HG03354 (cell line): ENCODE measurements around the gene BRF1.
"Not testable (repeated sequence)": the region's sequence is repeated elsewhere in the genome, so short reads cannot be mapped to it uniquely, and the experiment has no call there.

Experiments used
- ATAC-seq: cut with Tn5 transposase; IDR thresholded peaks from one replicate; pipeline ENCODE4 v1.9.1; 2021; ENCODE audit warnings: mild to moderate bottlenecking; ENCODE audit not compliant: unreplicated experiment, poor library complexity, severe bottlenecking

The BRF1 gene

DNA sequence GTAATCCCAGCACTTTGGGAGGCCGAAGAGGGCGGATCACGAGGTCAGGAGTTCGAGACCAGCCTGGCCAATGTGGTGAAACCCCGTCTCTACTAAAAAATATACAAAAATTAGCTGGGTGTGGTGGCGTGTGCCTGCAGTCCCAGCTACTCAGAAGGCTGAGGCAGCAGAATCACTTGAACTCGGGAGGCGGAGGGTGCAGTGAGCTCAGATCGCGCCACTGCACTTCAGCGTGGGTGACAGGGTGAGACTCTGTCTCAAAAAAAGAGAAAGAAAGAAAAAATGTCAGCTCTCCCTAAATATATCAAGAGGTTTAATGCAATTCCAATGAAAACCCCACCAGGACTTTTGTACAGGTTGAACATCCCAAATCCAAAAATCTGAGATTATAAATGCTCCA is 3.5 kb downstream of the BRF1 start:
- ATAC-seq: not testable (repeated sequence)

DNA sequence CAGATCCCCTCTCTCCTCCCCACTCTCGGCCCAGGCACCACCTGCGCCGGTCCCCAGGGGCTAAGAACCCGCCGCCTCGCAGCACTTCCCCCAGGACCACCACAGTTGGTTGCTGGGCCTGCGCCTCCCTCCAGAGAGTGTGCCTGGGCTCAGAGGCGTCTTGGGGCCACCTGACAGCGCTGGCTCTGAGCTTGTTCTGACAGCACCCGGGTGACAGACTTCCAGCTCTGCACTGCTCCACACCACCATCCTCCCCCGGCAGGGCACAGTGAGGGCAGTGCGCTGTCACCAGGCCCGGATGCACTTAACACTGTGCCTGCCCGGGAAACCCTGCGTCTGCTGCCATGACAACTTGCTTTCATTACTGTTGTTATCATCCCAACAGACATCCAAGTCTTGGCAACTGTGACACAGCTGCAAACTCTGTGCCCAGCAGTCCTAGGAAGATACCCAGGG is 6.6 kb downstream of the BRF1 start:
- peak; percentile 78 for ATAC-seq

DNA sequence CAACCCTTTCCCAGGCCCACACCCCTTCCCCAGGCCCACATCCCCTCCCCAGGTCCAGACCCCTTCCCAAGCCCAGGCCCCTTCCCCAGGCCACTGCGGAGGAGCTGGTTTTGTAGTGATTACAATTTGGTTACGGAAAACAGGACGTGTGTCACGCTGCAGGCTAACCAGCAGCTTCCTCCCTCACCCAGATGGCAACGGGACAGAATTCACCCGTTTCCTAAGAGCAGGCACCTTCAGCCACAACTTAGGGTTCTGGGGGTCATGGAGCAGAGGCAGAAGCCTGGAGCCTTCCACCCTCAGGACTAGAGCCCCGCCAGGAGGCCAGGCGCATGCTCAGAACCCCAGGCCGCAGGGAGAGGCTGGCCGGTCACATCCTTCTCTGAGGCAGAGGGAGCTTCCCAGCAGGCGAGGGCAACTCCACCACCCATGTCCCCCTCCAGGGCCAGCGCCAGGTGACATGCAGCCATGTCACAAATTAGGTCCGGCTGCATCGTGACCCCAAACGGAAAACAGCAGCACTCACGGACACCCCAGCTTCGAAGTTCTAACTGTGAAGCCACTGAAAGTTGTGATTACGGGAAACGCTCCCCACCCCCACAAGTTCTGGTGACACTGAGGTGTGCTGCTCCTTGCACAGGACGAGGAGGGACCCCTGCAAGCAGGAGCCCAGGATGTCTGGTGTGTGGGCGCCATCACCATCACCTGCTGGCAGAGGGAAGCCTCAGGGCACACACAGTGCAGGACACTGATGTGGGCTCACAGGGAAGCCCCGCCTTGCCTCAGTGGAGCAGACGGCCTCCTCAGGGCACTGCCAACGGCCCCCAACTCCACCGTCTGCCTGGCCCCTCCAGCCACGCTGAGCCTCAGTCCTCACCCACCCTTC is 7.7 kb downstream of the BRF1 start:
- ATAC-seq: no peak

DNA sequence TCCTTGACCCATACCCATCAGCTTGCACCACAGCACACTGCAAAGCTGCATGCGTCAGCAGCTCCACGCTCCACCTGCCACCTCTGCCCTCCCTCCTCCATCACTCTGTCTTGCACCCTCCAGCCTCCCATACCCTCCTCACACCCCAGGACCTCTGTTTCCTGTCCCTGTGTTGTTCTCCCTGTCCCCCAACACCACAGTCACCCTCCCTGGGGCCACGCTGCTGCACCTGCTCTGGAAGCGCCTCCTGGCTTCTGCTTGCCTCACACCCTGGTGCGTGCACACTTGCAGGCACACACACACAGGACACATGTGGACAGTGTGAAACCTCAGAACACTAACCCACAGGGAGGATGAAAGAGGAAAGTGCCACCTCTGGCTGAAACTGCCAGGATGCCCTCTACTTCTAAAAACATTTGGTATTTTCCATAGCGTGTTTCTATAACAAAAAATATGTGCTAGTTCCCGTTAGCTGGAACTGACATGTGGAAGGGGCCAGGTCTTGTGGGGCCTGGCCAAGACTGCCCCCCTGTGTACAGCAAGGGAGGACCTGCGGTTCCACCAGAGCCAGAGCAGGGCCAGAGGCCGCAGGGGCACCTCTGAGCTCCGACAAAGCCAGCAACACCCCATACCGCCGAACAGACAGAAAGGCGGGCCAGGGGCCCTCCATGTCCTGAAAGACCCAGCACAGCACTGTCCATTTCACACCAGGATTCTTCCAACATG is 10.0 kb downstream of the BRF1 start:
- no peak for ATAC-seq

DNA sequence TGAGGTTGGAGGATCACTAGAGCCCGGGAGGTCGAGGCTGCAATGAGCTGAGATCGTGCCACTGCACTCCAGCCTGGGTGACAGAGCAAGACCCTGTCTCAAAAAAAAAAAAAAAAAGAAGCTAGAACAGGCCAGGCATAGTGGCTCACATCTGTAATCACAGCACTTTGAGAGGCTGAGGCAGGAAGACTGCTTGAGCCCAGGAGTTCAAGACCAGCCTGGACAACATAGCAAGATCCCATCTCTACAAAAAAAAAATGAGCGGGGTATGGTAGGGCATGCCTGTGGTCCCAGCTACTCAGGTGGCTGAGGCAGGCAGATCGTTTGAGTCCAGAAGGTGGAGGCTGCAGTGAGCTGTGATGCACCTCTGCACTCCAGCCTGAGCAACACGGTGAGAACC is 11.9 kb downstream of the BRF1 start:
- not testable (repeated sequence) for ATAC-seq

DNA sequence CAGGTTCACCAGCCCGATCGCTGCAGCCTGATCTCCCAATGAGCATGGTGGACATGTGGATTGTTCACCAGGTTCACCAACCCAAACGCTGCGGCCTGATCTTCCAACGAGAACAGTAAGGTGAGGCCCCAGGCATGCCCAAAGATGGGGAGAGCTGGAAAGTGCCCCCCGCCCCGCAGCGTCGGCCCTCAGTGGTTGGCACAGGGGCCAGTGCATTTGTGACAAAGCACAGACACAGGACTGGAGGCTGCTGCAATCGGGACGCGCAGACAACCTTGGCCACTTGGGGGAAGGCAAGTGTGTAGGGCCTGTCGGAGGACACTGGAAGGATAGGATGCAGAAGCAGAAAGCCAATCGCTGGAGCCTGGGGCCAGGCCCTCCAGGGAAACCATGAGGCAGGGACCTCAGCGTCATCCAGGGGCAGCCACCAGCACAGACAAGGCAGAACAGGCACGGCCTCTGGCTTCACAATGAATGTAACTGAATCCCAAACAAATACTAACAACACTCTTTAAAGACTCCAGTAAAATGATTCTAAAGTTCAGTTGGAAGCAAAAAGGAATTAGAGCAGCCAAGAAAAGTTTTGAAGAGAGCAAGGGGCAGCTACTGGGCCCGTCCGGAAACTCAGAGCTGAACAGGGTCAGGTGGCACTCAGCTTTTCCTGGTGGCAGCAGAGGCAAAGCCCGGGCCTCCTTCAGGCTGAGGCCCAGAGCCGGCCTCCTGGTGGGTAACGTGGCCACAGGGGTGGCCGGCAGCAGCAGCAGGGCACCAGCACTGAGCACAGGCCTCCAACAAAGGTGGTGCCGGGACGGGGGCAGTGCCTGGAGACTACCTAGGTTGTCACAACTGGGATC is 13.3 kb downstream of the BRF1 start:
- ATAC-seq: no peak

DNA sequence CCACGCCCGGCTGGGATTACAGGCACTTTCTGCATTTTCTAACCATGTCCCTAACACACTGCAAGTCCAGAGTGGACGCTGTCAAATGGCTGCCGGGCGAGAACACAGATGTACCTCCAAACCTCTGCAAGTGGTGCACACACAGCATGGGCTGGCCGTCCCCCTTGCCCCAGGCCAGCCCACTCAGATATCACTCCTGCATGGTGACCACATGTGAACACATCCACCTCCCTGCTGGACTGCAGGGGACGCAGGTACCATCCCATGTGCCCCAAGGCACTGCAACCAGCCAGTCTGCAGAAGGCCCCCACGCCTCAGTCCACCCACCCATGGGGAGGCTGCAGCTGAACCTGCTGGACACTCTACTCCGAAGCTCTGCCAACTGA is 14.0 kb downstream of the BRF1 start:
- ATAC-seq: no peak

DNA sequence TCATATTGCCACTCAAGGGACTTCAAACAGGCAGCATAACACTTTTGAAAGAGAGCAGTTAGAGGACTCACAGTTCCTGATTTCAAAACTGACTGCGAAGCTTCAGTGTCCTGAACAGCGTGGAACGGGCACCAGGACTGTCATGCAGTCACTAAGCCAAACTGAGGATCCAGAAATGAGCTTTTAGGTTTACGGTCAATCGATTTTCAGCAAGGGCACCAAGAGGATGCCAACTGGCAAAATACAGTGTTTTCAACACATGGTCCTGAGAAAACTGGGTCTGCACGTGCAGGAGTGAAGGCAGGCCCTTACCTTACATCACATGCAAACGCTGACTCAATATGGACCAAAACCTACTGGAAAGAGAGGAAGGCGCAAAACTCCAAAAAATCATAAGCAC is 15.6 kb downstream of the BRF1 start:
- ATAC-seq: no peak

DNA sequence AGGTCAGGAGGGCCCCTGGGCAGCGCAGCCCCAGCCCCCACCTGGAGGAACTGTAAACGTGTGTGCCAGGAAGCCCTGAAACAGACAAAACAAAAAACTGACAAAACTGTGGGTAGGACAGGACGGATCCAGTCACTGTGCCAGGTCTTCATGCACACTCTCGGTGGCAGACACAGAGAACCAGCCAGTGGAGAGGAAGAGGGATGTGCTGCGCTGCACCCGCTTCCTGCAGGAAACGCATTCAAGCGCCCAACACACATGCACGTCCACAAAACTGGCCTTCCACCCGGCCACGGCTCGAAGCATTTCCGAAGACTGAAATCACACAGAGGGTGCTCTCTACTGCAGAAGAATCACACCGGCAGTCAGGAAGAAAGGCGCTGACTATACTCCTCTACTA is 16.9 kb downstream of the BRF1 start:
- no peak for ATAC-seq

DNA sequence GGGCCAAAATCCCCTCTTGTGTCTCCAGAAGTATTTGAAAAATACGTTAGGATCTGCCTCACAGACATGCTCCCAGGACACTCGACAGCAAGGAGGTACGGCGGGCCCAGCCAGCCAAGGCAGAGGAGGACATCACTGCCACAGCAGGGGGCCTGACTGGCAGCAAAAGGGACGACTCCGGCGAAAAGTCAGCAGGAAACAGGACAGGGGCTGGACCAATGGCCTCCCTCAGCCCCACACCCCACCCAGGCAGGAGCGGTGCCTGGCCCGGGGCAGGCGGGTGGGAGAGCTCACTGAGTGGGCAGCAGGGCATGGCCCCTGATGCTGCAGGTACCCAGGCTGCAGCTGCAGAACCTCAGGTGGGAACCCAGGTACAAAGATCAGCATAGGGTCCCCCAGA is 17.8 kb downstream of the BRF1 start:
- no peak for ATAC-seq

DNA sequence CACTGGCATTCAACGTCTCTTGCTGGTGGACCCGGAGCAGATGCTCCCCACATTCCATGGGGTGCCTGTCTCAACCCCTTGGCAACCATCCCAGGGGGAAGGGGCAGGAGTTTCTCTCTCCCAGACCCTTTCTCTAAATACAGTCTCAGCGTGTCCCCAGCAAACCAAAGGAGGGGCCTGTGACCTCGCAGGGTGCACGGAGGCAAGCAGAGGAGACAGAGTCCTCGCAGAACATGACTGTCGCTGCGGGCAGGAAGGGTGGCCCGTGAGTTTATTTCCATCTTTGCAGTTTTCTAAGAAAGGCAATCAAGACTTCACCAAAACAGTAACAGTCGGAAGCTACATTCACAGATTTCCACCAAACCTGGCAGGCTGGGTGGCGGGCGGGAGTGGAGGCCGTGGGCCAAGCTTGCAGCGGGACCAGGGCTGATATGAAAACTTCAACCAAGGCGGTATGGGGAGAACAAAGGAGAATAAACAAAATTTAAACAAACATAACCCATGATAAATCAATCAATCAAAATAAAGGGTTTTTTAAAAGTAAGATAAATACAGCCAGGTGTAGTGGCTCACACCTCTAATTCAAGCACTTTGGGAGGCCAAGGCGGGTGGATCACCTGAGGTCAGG is 18.6 kb downstream of the BRF1 start:
- no peak for ATAC-seq

DNA sequence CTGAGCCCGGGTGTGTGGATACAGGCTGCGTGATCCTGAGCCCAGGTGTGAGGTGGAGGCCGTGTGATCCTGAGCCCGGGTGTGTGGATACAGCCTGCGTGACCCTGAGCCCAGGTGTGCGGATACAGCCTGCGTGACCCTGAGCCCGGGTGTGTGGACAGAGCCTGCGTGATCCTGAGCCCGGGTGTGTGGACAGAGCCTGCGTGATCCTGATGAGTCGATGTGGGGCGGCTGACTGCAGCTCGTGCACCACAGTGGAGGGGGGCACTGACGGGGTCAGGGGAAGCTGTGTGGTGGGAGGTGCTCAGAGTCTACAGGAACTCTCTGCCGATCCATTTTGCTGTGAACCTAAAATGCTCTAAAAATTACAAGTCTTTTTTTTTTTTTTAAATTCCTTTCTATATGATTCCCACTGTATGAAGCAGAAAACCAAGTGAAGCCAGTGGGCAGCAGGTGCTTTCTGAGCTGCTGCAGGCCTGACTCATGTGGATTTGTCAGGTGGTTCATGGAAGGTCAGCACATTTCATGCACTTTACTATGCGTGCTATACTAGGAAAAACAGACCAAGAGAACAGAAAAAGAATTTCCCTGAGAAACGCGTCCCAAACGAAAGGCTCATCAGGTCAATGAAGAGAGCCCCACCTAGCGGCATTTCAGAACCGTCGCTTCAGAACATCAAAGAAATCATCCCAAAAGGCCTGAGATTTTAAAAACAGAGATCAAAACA is 19.3 kb downstream of the BRF1 start:
- no peak for ATAC-seq

DNA sequence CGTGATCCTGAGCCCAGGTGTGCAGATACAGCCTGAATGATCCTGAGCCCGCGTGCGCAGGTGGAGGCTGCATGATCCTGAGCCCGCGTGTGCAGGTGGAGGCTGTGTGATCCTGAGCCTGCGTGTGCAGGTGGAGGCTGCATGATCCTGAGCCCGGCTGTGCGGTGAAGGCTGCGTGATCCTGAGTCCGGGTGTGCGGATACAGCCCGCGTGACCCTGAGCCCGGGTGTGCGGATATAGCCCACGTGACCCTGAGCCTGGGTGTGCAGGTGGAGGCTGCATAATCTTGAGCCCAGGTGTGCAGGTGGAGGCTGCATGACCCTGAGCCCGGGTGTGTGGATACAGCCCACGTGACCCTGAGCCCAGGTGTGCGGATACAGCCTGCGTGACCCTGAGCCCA is 20.3 kb downstream of the BRF1 start:
- ATAC-seq: no peak

DNA sequence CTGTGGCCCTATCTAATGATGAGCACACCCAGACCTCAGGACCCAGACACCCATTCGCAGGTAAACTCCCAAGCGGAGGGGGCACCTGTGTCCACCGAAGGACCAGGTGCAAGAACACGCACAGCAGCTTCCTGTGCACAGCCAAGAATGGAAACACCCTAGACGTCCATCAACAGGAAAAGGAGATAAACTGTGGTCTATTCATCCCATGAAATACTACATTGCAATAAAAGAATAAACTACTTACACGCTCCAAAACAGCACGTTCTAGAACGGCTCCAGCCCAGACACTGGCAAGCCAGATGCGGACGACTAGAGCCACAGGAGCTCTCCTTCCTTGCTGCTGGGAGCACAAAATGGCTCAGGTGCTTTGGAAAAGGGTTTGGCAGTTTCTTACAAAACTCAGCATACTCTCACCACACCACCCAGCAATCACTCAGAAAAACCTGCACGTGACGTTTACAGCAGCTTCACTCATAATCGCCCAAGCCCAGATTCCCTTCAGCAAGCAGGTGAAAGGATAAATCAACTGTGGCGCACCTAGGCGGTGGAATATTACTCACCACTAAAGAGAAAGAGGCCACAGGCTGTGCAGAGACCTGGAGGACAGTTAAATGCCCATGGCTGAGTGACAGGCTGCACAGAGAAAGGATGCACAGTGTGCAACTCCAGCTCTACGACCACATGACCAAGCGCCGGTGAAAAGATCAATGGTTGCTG is 21.0 kb downstream of the BRF1 start:
- no peak for ATAC-seq

DNA sequence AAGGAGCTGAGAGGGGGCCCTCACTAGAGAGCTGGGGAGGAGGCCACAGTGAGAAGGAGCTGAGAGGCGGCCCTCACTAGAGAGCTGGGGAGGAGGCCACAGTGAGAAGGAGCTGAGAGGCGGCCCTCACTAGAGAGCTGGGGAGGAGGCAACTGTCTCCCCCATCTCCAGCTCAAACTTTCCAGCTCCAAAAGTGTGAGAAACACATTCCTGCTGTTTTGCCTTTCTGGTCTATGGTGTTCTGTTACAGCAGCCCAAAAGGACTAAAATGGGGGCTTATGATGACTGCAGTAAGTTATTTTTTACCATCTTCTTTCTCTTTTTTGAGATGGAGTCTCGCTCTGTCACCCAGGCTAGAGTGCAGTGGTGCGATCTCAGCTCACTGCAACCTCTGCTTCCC is 23.4 kb downstream of the BRF1 start:
- not testable (repeated sequence) for ATAC-seq

DNA sequence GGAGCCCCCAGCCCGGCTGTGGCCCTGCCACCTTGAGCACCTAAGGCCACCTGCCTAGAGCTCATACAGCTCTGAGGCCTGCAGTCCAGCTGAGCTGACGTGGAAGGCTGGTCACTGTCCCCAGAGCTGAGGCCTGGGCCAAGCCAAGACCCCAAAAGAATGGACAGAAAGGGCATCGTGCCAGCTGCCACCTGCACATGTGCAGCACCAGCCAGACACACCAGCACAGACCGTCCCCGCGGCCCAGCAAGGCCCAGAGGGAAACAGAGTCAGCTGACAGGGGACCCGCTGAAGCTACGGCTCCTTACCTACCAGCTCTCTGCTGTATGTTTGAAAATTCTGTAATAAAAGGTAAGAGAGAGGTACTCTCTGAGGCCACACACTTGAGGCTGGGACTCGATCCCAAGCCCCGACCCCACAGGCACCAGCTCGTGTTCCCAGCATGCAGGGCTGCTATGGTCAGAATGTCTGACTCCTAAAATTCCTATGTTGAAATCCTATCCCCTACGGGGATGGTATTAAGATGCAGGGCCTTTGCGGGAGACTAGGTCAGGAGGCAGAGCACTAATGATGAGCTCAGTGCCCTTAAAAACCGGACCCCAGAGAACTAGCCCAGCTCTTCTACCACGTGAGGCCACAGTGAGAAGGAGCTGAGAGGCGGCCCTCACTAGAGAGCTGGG is 25.4 kb downstream of the BRF1 start:
- ATAC-seq: no peak

DNA sequence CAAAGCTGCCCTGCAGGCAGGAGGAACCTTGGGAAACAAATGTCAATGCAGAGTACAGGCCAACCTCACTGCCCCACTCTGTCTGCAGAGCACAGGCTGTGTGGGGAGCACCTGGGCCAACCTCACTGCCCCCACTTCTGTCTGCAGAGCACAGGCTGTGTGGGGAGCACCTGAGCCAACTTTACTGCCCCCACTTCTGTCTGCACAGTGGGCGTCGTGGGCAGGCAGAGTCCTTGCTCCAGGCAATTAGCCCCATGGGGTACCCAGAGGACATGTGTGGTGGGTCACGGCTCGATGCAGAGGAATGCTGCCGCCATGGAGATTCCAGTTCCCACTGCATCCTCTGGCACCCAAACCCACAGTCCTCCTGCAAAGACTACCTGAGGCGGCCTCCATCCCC is 26.2 kb downstream of the BRF1 start:
- no peak for ATAC-seq

DNA sequence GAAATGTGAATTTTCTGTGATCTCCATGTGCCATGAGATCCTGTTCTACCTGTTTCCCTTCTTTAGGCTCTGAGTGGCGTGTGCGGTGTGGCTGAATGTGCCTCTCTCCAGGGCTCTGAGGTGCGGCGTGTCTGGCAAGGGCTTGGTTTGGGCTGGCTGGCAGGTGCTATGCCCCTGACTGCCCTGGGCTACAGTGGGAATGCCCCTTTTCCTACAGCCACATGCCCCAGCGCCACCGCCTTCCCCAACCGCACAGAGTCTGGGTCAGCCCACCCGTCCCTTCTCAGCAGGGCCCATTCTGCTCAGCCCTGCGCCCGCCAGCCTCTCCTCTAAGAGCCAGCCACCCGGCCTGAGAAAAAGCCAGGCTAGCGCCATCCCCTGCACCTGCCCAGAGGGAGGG is 27.7 kb downstream of the BRF1 start:
- no peak for ATAC-seq
